B cell (primary cell): Measurements from ENCODE around the gene BOD1. TPM values are rescaled to one million over a fixed set of nuclear protein-coding genes. Genes with fewer than 3 reads are reported as not detected.

Experiments used
- ATAC-seq: fragments of 200-7000 bp; cut with Tn5 transposase; one replicate; pipeline ENCODE4 v1.10.0; 2021; ENCODE audit warnings: low read depth, mild to moderate bottlenecking, moderate number of reproducible peaks, moderate library complexity
- CTCF ChIA-PET: fragments of 350-600 bp; sonication (Branson Sonifier 250); formaldehyde crosslinking; loops from one replicate; lab custom pipeline; 2021; ENCODE audit warnings: antibody characterized with exemption, inconsistent platforms; lab: Charles Lee
- POLR2A ChIA-PET: fragments of 350-600 bp; sonication (Branson Sonifier 250); formaldehyde crosslinking; loops from one replicate; lab custom pipeline; 2021; ENCODE audit warnings: antibody characterized with exemption; lab: Charles Lee
- DNase-seq: peaks from one replicate; pipeline ENCODE4 v3.0.0; 2013
- H2AFZ ChIP-seq: 2 replicates; pipeline ENCODE4 v1.6.1; 2012; ENCODE audit warnings: mild to moderate bottlenecking, low read depth, low read length; ENCODE audit not compliant: insufficient read depth, poor library complexity, severe bottlenecking
- H3K27ac ChIP-seq, 2 donors: 1 replicate in 1 of 2; 2 replicates in 1 of 2; pipeline ENCODE4 v1.5.1; 2012 to 2013; ENCODE audit warnings: low read length in 2 of 2, mild to moderate bottlenecking in 2 of 2, moderate library complexity in 1 of 2
- H3K27me3 ChIP-seq, 4 experiments: fragments of 200-600 bp in 1 of 4; sonication (generic) in 1 of 4; replicated peaks in 1 of 4; 1 replicate in 2 of 4; 2 replicates in 2 of 4; pipeline versions ENCODE4 v1.6.1 to v1.7.0; 2013 to 2016; ENCODE audit warnings: low read length in 3 of 4, mild to moderate bottlenecking in 2 of 4, mixed read lengths in 1 of 4, moderate library complexity in 1 of 4; ENCODE audit not compliant: insufficient read depth in 4 of 4, control insufficient read depth in 3 of 4; ENCODE audit errors: control extremely low read depth in 1 of 4
- H3K36me3 ChIP-seq, 2 experiments: replicated peaks in 1 of 2; 1 replicate in 1 of 2; 2 replicates in 1 of 2; pipeline versions ENCODE4 v1.6.1 to v1.7.1; 2013; ENCODE audit warnings: low read length in 1 of 2; ENCODE audit not compliant: insufficient read depth in 2 of 2, control insufficient read depth in 1 of 2; ENCODE audit errors: control extremely low read depth in 1 of 2, extremely low read depth in 1 of 2
- H3K4me1 ChIP-seq, 2 donors: fragments of 200-600 bp in 1 of 2; sonication (generic) in 1 of 2; 1 replicate in 1 of 2; 2 replicates in 1 of 2; pipeline versions ENCODE4 v1.5.1 to v1.6.1; 2013 to 2017; ENCODE audit warnings: low read length in 2 of 2; ENCODE audit not compliant: control insufficient read depth in 2 of 2, insufficient read depth in 2 of 2
- H3K4me2 ChIP-seq: replicated peaks from 2 replicates; pipeline ENCODE3; 2012; ENCODE audit warnings: mild to moderate bottlenecking, low read depth, low read length; ENCODE audit not compliant: poor library complexity, severe bottlenecking
- H3K4me3 ChIP-seq, 5 experiments: fragments of 200-600 bp in 1 of 5; sonication (generic) in 1 of 5; 1 replicate in 3 of 5; 2 replicates in 2 of 5; pipeline versions ENCODE4 v1.5.1 to v1.7.0; 2011 to 2016; ENCODE audit warnings: low read length in 4 of 5, mild to moderate bottlenecking in 4 of 5, low read depth in 2 of 5, control low read depth in 1 of 5, moderate library complexity in 1 of 5; ENCODE audit not compliant: insufficient read depth in 1 of 5; ENCODE audit errors: control extremely low read depth in 1 of 5, extremely low read depth in 1 of 5
- H3K79me2 ChIP-seq: fragments of 200-600 bp; sonication (generic); one replicate; pipeline ENCODE4 v1.6.0; 2016; ENCODE audit warnings: low read length; ENCODE audit not compliant: control insufficient read depth, insufficient read depth
- H3K9ac ChIP-seq: fragments of 200-600 bp; sonication (generic); 2 replicates; pipeline ENCODE4 v1.6.1; 2017; ENCODE audit warnings: mild to moderate bottlenecking, low read length, moderate library complexity
- H3K9me3 ChIP-seq, 3 donors: one replicate each; pipeline versions ENCODE4 v1.6.1 to v1.7.1; 2013; ENCODE audit warnings: low read length in 2 of 3; ENCODE audit not compliant: control insufficient read depth in 2 of 3, insufficient read depth in 1 of 3; ENCODE audit errors: control extremely low read depth in 1 of 3
- H4K20me1 ChIP-seq: 2 replicates; pipeline ENCODE4 v1.6.0; 2012; ENCODE audit warnings: mild to moderate bottlenecking, low read length; ENCODE audit not compliant: insufficient read depth, control insufficient read depth, poor library complexity, severe bottlenecking
- H3K27ac Mint-ChIP-seq: one replicate; pipeline ENCODE4 v1.8.0; 2021; ENCODE audit warnings: mixed read lengths
- H3K27me3 Mint-ChIP-seq: one replicate; pipeline ENCODE4 v1.8.0; 2021; ENCODE audit warnings: mixed read lengths
- H3K4me1 Mint-ChIP-seq: one replicate; pipeline ENCODE4 v1.8.0; 2021; ENCODE audit warnings: mixed read lengths
- H3K4me3 Mint-ChIP-seq: one replicate; pipeline ENCODE4 v1.8.0; 2021; ENCODE audit warnings: mixed read lengths
- H3K9me3 Mint-ChIP-seq: one replicate; pipeline ENCODE4 v1.8.0; 2022; ENCODE audit warnings: mixed read lengths; ENCODE audit not compliant: insufficient read depth
- EZH2 ChIP-seq: IDR thresholded peaks from 2 replicates; pipeline ENCODE4 v1.6.1; 2012; ENCODE audit warnings: borderline replicate concordance, low read depth, mild to moderate bottlenecking, moderate library complexity, low read length; ENCODE audit not compliant: insufficient read depth, poor library complexity, severe bottlenecking
- WGBS: methylation state at CpG from one replicate; pipeline ENCODE4 v1.1.5; 2013; ENCODE audit warnings: missing lambda C conversion rate; ENCODE audit not compliant: insufficient coverage; 5-methylcytosine and 5-hydroxymethylcytosine counted together
- intact Hi-C: fragments of 100-400 bp; cut with micrococcal nuclease; formaldehyde crosslinking; loops from one replicate; pipeline ENCODE4 v1.10.0; 2022
- polyA plus RNA-seq: library from polyadenylated mRNA; depleted of rRNA; stranded (reverse); fragments of >200 nt; gene quantifications from 2 replicates; pipeline ENCODE4 v1.2.3, GENCODE V29; 2012
- total RNA-seq, 2 donors: library from RNA; stranded (reverse); fragments of 120-200 nt in 1 of 2; gene quantifications; 1 replicate in 1 of 2; 2 replicates in 1 of 2; pipeline versions ENCODE4 v1.2.3 to v1.2.4, GENCODE V29; 2013 to 2022
- TF ChIP-seq, protein P1 (sequence below): fragments of 200-600 bp; IDR thresholded peaks from one replicate; pipeline ENCODE4 v1.8.0; 2022; ENCODE audit warnings: antibody characterized with exemption, mild to moderate bottlenecking

BOD1 gene
- total and polyA plus RNA-seq, 2 donors (not counting 1 experiment from before 2014, with no cell fraction given) = 15.1 to 34.7 TPM

DNA sequence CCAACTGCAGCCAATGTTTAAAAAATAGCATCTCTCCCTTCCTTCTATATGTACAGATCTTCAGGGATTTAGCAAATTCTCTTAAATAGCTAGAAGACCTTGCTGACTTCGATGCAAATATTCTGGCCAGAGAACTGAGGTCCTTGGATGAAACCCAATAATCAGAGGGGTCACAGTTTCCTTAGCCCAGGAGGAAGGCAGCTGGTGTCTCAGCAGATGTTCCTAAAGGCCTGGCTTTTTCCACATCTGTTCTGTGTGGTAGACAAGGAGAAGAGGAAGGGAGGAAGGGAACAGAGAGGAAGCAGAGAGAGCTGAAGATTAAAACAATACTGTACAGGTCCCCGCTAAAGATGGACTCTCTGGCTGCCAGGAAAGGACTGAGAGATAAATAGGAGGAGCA, 33.1 kb downstream of the BOD1 start:
- Mint-ChIP-seq H3K27me3 (peaks cover 15% of the 10 kb centered on the region), H3K27ac (no peak overlapping the region), H3K9me3 (peaks cover 16% of the 10 kb centered on the region), H3K4me3 (no peak overlapping the region), H3K4me1 (no peaks in the 10 kb centered on the region)
- DNase-seq (no peak), ATAC-seq (no peak)
- no peaks in the 10 kb centered on the region for H3K27me3 ChIP-seq
- H3K36me3 ChIP-seq = no peaks in the 10 kb centered on the region
- peaks cover 0 to 32% (median 24%) of the 10 kb centered on the region in 3 donors for H3K9me3 ChIP-seq
- WGBS = 67% methylated on average over 2 of the region's 2 CpGs
- ChIA-PET CTCF (interaction anchor here (0.8 to 1.0 kb wide), 2 partner anchors 10 to 13 kb away, joined by 3 to 6 read pairs; no protein-coding TSS in a partner anchor), POLR2A (no interaction called here)
- no peak overlapping the region for H3K4me3 ChIP-seq
- H3K79me2 ChIP-seq = no peaks in the 10 kb centered on the region
- intact Hi-C loops = no loop called here
- H2AFZ ChIP-seq = no peak overlapping the region
- H3K27ac ChIP-seq = no peak overlapping the region
- no peaks in the 10 kb centered on the region for H4K20me1 ChIP-seq
- no peaks in the 10 kb centered on the region for H3K4me1 ChIP-seq
- H3K9ac ChIP-seq = no peak overlapping the region
- no peak overlapping the region for H3K4me2 ChIP-seq
- TF ChIP-seq EZH2 = no peak
- TF ChIP-seq, protein P1, sequence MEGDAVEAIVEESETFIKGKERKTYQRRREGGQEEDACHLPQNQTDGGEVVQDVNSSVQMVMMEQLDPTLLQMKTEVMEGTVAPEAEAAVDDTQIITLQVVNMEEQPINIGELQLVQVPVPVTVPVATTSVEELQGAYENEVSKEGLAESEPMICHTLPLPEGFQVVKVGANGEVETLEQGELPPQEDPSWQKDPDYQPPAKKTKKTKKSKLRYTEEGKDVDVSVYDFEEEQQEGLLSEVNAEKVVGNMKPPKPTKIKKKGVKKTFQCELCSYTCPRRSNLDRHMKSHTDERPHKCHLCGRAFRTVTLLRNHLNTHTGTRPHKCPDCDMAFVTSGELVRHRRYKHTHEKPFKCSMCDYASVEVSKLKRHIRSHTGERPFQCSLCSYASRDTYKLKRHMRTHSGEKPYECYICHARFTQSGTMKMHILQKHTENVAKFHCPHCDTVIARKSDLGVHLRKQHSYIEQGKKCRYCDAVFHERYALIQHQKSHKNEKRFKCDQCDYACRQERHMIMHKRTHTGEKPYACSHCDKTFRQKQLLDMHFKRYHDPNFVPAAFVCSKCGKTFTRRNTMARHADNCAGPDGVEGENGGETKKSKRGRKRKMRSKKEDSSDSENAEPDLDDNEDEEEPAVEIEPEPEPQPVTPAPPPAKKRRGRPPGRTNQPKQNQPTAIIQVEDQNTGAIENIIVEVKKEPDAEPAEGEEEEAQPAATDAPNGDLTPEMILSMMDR = no peak

DNA sequence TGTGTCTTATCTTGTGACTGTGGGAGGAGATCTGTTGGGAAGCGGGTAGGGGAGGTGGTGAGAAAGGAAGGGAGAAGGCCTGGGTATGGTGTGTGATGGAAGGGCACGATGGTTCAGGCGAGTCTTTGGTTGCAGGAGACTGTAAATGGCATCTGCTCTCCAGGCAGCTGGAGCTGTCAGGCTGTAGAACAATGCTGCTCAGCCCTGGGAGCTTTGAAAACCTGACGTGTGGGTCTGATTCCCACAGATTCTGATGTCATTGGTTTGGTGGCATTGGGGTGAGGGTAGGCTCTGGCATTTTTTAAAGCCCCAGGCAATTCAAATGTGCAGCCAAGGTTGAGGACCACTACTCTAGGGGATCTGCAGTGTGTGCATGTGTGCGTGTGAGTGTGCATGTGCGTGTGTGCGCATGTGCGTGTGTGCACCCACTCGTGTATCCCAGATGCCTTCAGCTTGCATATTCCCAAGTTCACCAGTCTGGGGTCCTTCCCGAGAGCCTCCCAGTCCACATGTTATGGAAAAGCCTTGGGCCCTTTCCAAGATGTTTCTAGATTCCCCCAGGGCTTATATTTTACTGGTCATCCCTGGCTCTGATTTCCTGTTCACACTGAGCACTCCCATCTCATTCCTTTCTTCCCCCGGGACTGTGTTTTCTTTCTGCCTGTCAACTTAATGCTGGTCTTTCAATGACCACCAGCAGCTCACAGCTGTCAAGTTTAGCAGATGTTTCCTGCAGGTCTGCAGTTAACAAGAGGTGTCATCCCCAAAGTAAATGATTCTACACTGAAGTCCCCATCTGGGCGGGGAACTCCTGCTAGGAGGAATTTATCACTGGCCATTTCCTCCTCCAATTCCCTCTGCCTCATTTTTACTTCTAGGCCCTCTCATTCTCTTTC, 34.0 kb downstream of the BOD1 start:
- no peak for ATAC-seq
- Histone ChIP-seq H3K4me2 (no peak overlapping the region), H3K27ac (no peak overlapping the region), H3K9me3 (peaks cover 0 to 40% (median 19%) of the 10 kb centered on the region in 3 donors), H2AFZ (no peak overlapping the region), H3K4me1 (no peaks in the 10 kb centered on the region), H4K20me1 (no peaks in the 10 kb centered on the region), H3K9ac (no peak overlapping the region), H3K27me3 (no peaks in the 10 kb centered on the region), H3K79me2 (no peaks in the 10 kb centered on the region), H3K36me3 (no peaks in the 10 kb centered on the region), H3K4me3 (no peak overlapping the region)
- no peak for TF ChIP-seq EZH2
- TF ChIP-seq, protein P1 = no peak
- CTCF ChIA-PET = interaction anchor here (1.0 kb wide), 1 partner anchor 9 kb away, joined by 6 read pairs; no protein-coding TSS in a partner anchor
- POLR2A ChIA-PET = no interaction called here
- intact Hi-C loops = no loop called here
- no peak overlapping the region for H3K4me3 Mint-ChIP-seq
- no peak for DNase-seq
- H3K27ac Mint-ChIP-seq = no peak overlapping the region
- no peaks in the 10 kb centered on the region for H3K4me1 Mint-ChIP-seq
- H3K9me3 Mint-ChIP-seq = peaks cover 13% of the 10 kb centered on the region
- peaks cover 15% of the 10 kb centered on the region for H3K27me3 Mint-ChIP-seq
- WGBS = 82% methylated on average over 12 of the region's 12 CpGs
